Psoas muscle (tissue), 8 donors: ENCODE measurements around the gene FKBP1A. TPM values are rescaled to one million over a fixed set of nuclear protein-coding genes. Genes with fewer than 3 reads are reported as not detected.
A peak's percentile ranks its signal among the peaks of the same experiment; 100 is the strongest.

Experiments used
- ATAC-seq, 4 donors: fragments of 200-7000 bp; cut with Tn5 transposase; one replicate each; pipeline ENCODE4 v1.9.1; 2020; ENCODE audit warnings: moderate library complexity in 3 of 4, mild to moderate bottlenecking in 2 of 4
- DNase-seq, 2 donors: peaks; one replicate each; pipeline ENCODE4 v3.0.0-alpha.2; 2020
- H3K27ac ChIP-seq: fragments of 200-600 bp; one replicate; pipeline ENCODE4 v1.8.0; 2022
- H3K27me3 ChIP-seq, 3 donors: fragments of 200-600 bp in 1 of 3; one replicate each; pipeline versions ENCODE4 v1.6.1 to v1.8.0; 2013 to 2022; ENCODE audit warnings: low read length in 2 of 3, mild to moderate bottlenecking in 2 of 3, moderate library complexity in 1 of 3; ENCODE audit not compliant: insufficient read depth in 3 of 3
- H3K36me3 ChIP-seq, 2 donors: fragments of 200-600 bp in 1 of 2; one replicate each; pipeline versions ENCODE4 v1.6.1 to v1.8.0; 2013 to 2022; ENCODE audit warnings: low read depth in 1 of 2, mild to moderate bottlenecking in 1 of 2, moderate library complexity in 1 of 2; ENCODE audit not compliant: insufficient read depth in 1 of 2
- H3K4me1 ChIP-seq: fragments of 200-600 bp; one replicate; pipeline ENCODE4 v1.8.0; 2022
- H3K4me3 ChIP-seq: fragments of 200-600 bp; one replicate; pipeline ENCODE4 v1.8.0; 2022; ENCODE audit warnings: mild to moderate bottlenecking
- H3K9me3 ChIP-seq: fragments of 200-600 bp; one replicate; pipeline ENCODE4 v1.8.0; 2022
- WGBS, 3 donors: extraction: QIAGEN DNeasy Blood & Tissue Kit; methylation state at CpG; one replicate each; pipeline versions ENCODE4 v1.1.6 to v1.1.7; 2013; 5-methylcytosine and 5-hydroxymethylcytosine counted together
- intact Hi-C, 2 donors: fragments of 100-400 bp; cut with DNase I; formaldehyde crosslinking; loops; one replicate each; pipeline versions ENCODE4 v1.11.0 to v1.14.2; 2022
- polyA plus RNA-seq, 3 donors: library from polyadenylated mRNA; stranded (reverse); fragments of 200-250 nt; gene quantifications; one replicate each; pipeline ENCODE4 v1.2.3, GENCODE V29; 2013
- total RNA-seq, 4 donors: library from RNA; stranded (reverse); fragmentation: NEBNext Ultra II Directional in 2 of 4; extraction: Animal tissue kit (Norgen Biotek cat#: 25700) in 2 of 4; gene quantifications; one replicate each; pipeline versions ENCODE4 v1.2.1 to v1.2.4, GENCODE V29; 2021 to 2023
- TF ChIP-seq, protein P1 (sequence below): fragments of 200-600 bp; IDR thresholded peaks from one replicate; pipeline ENCODE4 v1.8.0; 2022; ENCODE audit warnings: antibody characterized with exemption
- donor health status: healthy with polysubstance abuse.
- donor health status: DM: no; HTN: no; CAD: no; lungs with moderate emphysema.
- donor health status: Bipolar disorder and iron deficiency.
- donor health status: healthy.
- donor health status: DM: yes; HTN: yes; CAD: no.
- donor health status: DM: no; HTN: no; CAD: no.
- donor health status: DM: no; HTN: no; CAD: no.
- donor health status: DM: yes; HTN: yes; CAD: no.

FKBP1A gene
- total and polyA plus RNA-seq, 7 donors = 78.4 to 503 (median 116) TPM

DNA sequence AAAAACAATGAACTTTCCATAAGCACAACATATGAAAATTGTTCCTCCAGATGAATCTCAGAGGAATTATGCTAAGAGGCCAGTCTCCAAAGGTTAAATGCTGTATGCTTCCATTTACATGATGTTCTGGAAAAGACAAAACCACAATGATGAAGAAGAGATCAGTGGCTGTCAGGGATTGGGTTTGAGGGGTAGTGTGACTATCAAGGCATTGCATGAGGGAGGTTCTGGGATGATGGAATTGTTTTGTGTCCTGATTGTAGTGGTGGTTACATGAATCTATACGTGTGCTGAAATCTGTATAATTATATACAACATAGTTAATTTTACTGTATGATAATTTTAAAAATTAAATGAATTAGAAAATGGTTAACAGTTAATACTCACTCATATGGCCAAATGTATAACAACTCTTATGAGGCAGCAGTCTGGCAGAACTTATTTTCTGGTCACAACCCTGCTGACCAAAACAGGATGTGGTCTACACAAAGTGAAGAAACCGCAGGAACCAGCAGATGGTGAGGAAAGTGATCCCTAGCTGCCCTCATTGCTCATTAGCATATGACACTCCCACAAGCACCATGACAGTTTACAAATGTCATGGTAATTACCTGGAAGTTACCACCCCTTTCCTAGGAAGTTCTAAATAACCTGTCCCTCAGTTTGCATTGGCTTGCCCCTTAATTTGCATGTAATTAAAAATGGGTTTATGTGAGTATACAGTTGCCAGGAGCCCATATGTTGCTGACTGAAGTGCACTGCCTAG, 41.9 kb upstream of the FKBP1A start:
- Histone ChIP-seq H3K27me3 (no peaks in the 10 kb centered on the region), H3K27ac (no peak overlapping the region), H3K4me1 (no peaks in the 10 kb centered on the region), H3K36me3 (peaks cover 2 to 33% of the 10 kb centered on the region in 2 donors), H3K9me3 (no peaks in the 10 kb centered on the region), H3K4me3 (no peak overlapping the region)
- intact Hi-C loops = loop anchor here in 1 of 2 donors (5.0 kb wide), 1 partner anchor 37 kb away; no protein-coding TSS in a partner anchor
- ATAC-seq (peak; percentile 15 to 42 (median 28)), DNase-seq (no peak)
- WGBS, 3 donors = 67 to 71% (median 68%) methylated on average over 2 of the region's 2 CpGs
- TF ChIP-seq, protein P1, sequence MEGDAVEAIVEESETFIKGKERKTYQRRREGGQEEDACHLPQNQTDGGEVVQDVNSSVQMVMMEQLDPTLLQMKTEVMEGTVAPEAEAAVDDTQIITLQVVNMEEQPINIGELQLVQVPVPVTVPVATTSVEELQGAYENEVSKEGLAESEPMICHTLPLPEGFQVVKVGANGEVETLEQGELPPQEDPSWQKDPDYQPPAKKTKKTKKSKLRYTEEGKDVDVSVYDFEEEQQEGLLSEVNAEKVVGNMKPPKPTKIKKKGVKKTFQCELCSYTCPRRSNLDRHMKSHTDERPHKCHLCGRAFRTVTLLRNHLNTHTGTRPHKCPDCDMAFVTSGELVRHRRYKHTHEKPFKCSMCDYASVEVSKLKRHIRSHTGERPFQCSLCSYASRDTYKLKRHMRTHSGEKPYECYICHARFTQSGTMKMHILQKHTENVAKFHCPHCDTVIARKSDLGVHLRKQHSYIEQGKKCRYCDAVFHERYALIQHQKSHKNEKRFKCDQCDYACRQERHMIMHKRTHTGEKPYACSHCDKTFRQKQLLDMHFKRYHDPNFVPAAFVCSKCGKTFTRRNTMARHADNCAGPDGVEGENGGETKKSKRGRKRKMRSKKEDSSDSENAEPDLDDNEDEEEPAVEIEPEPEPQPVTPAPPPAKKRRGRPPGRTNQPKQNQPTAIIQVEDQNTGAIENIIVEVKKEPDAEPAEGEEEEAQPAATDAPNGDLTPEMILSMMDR = no peak

DNA sequence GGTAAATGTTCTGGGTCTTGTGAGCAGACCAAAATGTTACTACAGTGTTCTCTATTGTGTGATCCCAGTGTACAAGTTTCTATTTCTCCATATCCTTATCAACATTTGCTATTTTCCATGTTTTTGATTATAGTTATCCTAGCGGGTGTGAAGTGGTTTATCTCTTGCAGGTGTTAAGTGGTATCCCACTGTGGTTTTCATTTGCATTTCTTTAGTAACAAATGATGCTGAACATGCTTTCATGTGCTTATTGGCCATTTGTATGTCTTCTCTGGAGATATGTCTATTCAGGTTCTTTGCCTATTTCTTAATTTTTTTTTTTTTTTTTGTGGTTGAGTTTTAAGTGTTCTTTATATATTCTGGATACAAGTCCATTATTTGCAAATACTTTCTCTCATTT, 38.3 kb upstream of the FKBP1A start:
- WGBS, 3 donors = 44 to 49% (median 45%) methylated on average over 1 of the region's 1 CpG
- intact Hi-C loops = no loop called here
- Histone ChIP-seq H3K27ac (no peak overlapping the region), H3K27me3 (no peaks in the 10 kb centered on the region), H3K4me1 (no peaks in the 10 kb centered on the region), H3K36me3 (peaks cover 2 to 19% of the 10 kb centered on the region in 2 donors), H3K4me3 (no peak overlapping the region), H3K9me3 (no peaks in the 10 kb centered on the region)
- TF ChIP-seq, protein P1 = no peak
- no peak for ATAC-seq
- no peak for DNase-seq

DNA sequence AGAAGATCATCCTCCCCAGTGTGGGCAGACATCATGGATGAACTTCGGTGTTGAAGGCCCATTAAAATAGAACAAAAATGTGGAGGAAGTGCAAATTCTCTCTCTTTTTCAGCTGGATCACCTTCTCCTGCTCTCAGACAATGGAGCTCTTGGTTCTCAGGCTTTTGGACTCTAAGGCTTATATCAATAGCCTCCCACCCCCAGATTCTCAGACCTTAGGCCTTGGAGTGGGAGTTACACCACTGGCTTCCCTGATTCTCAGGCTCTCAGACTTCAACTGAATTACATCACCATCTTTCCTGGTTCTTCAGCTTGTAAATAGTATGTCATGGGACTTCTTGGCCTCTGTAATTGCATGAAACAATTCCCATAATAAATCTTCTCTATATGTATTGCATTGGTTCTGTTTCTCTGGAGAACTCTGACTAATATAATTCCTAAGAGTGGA, 37.2 kb upstream of the FKBP1A start:
- Histone ChIP-seq H3K4me1 (no peaks in the 10 kb centered on the region), H3K4me3 (no peak overlapping the region), H3K9me3 (no peaks in the 10 kb centered on the region), H3K27ac (no peak overlapping the region), H3K36me3 (peaks cover under 1 to 8% of the 10 kb centered on the region in 2 donors), H3K27me3 (no peaks in the 10 kb centered on the region)
- peak in 1 of 4 donors; percentile 49 for ATAC-seq
- no peak for DNase-seq
- TF ChIP-seq, protein P1 = no peak
- intact Hi-C loops = no loop called here
- 70 to 76% (median 75%) methylated on average over 1 of the region's 1 CpG for WGBS, 3 donors

DNA sequence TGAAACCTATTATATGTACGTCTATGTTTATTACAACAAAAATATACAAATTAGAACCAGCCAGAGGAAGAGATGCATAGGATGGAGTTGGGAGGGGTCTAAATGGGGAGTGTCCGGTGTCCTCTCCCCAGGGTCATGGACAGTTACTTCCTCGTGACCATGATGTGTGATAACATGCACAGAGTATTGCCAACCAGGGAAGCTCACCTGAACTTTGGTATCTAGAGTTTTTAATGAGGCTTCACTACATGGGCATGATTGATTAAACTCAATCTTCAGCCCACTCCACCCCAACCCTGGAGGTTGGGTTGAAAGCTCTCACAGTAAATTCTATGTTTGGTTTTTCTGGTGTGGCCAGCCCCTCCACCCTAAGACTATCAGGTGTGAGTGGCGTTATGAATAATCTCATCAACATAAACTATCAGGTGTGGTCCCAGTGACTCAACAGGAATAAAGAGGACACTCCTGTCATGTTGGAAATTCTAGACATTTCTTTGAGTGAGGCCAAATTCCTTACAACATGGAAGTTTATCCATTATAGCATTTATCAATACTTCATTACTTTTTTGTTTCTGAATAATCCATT, 36.4 kb upstream of the FKBP1A start:
- TF ChIP-seq, protein P1 = no peak
- Histone ChIP-seq H3K4me3 (no peak overlapping the region), H3K36me3 (peaks cover 0 to under 1% of the 10 kb centered on the region in 2 donors), H3K27ac (no peak overlapping the region), H3K4me1 (no peaks in the 10 kb centered on the region), H3K27me3 (no peaks in the 10 kb centered on the region), H3K9me3 (no peaks in the 10 kb centered on the region)
- ATAC-seq (no peak), DNase-seq (no peak)
- WGBS, 3 donors = 87 to 89% (median 89%) methylated on average over 4 of the region's 4 CpGs
- intact Hi-C loops = no loop called here
